ENCODE measurements around the gene MARCHF6.

DNA sequence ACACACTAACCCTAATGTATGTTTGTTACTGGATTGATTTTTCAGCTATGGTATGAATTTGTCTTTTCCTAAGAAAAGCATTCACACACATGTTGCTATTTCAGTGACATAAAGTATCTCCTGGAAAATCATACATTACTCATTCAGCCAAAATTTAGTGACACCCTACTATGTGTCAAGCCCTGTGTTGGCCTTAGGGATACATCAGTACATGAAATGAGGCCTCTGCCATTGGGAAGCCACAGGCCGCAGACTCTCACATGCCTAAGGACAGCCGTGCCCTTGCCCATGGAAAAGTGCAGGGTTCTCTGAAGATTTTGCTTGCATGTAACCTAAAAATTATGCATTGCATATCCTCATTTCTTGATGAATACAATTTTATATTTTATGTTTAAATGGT is 5.2 kb upstream of the MARCHF6 start:
- no peak for TF ChIP-seq SP7 (tag by site-specific recombination; IDR thresholded peaks at IDR 0.05)
- TF ChIP-seq, protein P1, sequence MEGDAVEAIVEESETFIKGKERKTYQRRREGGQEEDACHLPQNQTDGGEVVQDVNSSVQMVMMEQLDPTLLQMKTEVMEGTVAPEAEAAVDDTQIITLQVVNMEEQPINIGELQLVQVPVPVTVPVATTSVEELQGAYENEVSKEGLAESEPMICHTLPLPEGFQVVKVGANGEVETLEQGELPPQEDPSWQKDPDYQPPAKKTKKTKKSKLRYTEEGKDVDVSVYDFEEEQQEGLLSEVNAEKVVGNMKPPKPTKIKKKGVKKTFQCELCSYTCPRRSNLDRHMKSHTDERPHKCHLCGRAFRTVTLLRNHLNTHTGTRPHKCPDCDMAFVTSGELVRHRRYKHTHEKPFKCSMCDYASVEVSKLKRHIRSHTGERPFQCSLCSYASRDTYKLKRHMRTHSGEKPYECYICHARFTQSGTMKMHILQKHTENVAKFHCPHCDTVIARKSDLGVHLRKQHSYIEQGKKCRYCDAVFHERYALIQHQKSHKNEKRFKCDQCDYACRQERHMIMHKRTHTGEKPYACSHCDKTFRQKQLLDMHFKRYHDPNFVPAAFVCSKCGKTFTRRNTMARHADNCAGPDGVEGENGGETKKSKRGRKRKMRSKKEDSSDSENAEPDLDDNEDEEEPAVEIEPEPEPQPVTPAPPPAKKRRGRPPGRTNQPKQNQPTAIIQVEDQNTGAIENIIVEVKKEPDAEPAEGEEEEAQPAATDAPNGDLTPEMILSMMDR (tag by site-specific recombination; IDR thresholded peaks at IDR 0.05), result no peak

All from HEK293 (cell line).